Fibroblast of peridontal ligament (primary cell): ENCODE measurements around the gene PATZ1.

Experiments
- DNase-seq: peaks from one replicate; pipeline ENCODE4 v3.0.0-alpha.2; 2010; ENCODE audit errors: extremely low read depth

PATZ1 gene

GRCh38 chr22:31282748-31283468, 63.2 kb downstream of the PATZ1 start:
- DNase-seq = no peak

DNA sequence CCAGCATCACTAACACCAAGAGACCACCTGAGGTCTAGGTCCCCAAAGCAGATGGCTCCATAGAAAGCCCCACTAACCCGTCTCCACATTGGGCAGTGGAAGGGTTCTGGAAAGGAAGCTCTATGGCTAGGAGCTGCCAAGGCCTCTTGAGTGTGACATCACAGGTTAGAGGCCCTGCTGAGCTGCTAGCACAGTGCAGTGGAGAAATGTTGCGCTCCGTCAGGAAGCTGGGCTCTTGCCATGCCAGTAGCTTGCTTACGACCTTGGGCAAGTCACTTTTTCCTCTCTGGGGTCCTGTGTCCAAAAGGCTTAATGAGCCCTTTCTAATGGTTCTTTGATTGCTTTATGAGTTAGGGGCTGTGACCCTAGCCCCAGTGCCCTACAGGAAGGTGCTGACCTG, 64.4 kb downstream of the PATZ1 start:
- DNase-seq = no peak

DNA sequence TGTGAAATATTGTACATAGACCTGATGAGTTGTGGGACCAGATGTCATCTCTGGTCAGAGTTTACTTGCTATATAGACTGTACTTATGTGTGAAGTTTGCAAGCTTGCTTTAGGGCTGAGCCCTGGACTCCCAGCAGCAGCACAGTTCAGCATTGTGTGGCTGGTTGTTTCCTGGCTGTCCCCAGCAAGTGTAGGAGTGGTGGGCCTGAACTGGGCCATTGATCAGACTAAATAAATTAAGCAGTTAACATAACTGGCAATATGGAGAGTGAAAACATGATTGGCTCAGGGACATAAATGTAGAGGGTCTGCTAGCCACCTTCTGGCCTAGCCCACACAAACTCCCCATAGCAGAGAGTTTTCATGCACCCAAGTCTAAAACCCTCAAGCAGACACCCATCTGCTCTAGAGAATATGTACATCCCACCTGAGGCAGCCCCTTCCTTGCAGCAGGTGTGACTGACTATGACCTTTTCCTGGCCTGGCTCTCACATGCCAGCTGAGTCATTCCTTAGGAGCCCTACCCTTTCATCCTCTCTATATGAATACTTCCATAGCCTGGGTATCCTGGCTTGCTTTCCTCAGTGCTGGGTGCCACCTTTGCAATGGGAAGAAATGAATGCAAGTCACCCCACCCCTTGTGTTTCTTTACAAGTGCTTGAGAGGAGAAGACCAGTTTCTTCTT, 66.2 kb downstream of the PATZ1 start:
- DNase-seq = no peak

DNA sequence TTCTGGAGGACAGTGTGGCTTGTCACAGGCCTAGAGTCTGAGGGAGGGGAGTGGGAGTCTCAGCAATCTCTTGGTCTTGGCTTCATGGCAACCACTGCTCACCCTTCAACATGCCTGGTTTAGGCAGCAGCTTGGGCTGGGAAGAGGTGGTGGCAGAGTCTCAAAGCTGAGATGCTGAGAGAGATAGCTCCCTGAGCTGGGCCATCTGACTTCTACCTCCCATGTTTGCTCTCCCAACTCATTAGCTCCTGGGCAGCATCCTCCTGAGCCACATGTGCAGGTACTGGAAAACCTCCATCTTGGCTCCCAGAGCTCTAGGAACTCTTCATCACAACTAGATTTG, 66.8 kb downstream of the PATZ1 start:
- DNase-seq = no peak

GRCh38 chr22:31278626-31279326, 67.4 kb downstream of the PATZ1 start:
- no peak for DNase-seq

GRCh38 chr22:31278151-31278621, 68.0 kb downstream of the PATZ1 start:
- DNase-seq = no peak

DNA sequence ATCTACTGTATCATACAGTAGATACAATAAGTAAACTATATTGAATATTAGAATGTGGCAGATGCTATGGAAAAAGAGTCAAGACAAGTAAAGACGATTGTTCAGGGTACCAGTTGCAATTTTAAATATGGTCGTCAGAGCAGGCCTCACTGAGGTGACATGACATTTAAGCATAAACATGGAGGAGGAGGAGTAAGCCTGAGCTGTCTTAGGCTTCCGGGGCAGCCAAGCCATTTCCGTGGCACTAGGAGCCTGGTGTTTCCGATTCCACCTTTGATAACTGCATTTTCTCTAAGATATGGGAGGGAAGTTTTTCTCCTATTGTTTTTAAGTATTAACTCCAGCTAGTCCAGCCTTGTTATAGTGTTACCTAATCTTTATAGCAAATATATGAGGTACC, 68.4 kb downstream of the PATZ1 start:
- no peak for DNase-seq

DNA sequence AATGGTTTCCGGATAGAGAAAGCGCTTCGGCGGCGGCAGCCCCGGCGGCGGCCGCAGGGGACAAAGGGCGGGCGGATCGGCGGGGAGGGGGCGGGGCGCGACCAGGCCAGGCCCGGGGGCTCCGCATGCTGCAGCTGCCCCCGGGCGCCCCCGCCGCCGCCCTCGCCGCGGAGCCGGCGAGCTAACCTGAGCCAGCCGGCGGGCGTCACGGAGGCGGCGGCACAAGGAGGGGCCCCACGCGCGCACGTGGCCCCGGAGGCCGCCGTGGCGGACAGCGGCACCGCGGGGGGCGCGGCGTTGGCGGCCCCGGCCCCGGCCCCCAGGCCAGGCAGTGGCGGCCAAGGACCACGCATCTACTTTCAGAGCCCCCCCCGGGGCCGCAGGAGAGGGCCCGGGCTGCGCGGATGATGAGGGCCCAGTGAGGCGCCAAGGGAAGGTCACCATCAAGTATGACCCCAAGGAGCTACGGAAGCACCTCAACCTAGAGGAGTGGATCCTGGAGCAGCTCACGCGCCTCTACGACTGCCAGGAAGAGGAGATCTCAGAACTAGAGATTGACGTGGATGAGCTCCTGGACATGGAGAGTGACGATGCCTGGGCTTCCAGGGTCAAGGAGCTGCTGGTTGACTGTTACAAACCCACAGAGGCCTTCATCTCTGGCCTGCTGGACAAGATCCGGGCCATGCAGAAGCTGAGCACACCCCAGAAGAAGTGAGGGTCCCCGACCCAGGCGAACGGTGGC, 69.5 kb downstream of the PATZ1 start:
- DNase-seq = no peak
